Suppressor macrophage treated with lipopolysaccharide for 4 hours (primary cell): ENCODE measurements around the gene PRDM1.

Experiments used
- DNase-seq: peaks from one replicate; pipeline ENCODE4 v3.0.0-alpha.2; 2020

The PRDM1 gene

GRCh38 chr6:106085984-106086813, at the start of gene PRDM1:
TSS of gene PRDM1 (plus strand) at chr6:106086336. CDS start at chr6:106086554, 218 bp downstream.
- peak; percentile 96 for DNase-seq

GRCh38 chr6:106037060-106037459, 49.1 kb upstream of the PRDM1 start:
- DNase-seq = peak; percentile 66

GRCh38 chr6:106039897-106040592, 46.1 kb upstream of the PRDM1 start:
- no peak for DNase-seq

- no peak for DNase-seq
Observed at GRCh38 chr6:106044151-106044550, 42.0 kb upstream of the PRDM1 start.

- no peak for DNase-seq
Observed at GRCh38 chr6:106045077-106045476, 41.1 kb upstream of the PRDM1 start.

- DNase-seq = no peak
Observed at GRCh38 chr6:106046116-106046853, 39.9 kb upstream of the PRDM1 start.

GRCh38 chr6:106046854-106047200, 39.3 kb upstream of the PRDM1 start:
- no peak for DNase-seq

- no peak for DNase-seq
Observed at GRCh38 chr6:106048336-106048735, 37.8 kb upstream of the PRDM1 start.

GRCh38 chr6:106050538-106050937, 35.6 kb upstream of the PRDM1 start:
- no peak for DNase-seq

GRCh38 chr6:106051226-106051625, 34.9 kb upstream of the PRDM1 start:
- no peak for DNase-seq

GRCh38 chr6:106053484-106054205, 32.5 kb upstream of the PRDM1 start:
- DNase-seq = no peak

GRCh38 chr6:106055489-106055888, 30.6 kb upstream of the PRDM1 start:
- no peak for DNase-seq

GRCh38 chr6:106056060-106056745, 29.9 kb upstream of the PRDM1 start:
- no peak for DNase-seq

- no peak for DNase-seq
Observed at GRCh38 chr6:106056746-106057390, 29.3 kb upstream of the PRDM1 start.

GRCh38 chr6:106059331-106059730, 26.8 kb upstream of the PRDM1 start:
- DNase-seq = no peak

GRCh38 chr6:106060167-106060566, 26.0 kb upstream of the PRDM1 start:
- DNase-seq = peak; percentile 20

- peak; percentile 70 for DNase-seq
Observed at GRCh38 chr6:106063448-106063850, 22.7 kb upstream of the PRDM1 start.

GRCh38 chr6:106064142-106064541, 22.0 kb upstream of the PRDM1 start:
- no peak for DNase-seq

- peak; percentile 46 for DNase-seq
Observed at GRCh38 chr6:106064756-106065155, 21.4 kb upstream of the PRDM1 start.

- no peak for DNase-seq
Observed at GRCh38 chr6:106066989-106067388, 19.1 kb upstream of the PRDM1 start.

GRCh38 chr6:106069478-106069877, 16.7 kb upstream of the PRDM1 start:
- no peak for DNase-seq

- no peak for DNase-seq
Observed at GRCh38 chr6:106070636-106071035, 15.5 kb upstream of the PRDM1 start.
